ENCODE results near the gene FBXO31.

The FBXO31 gene

DNA sequence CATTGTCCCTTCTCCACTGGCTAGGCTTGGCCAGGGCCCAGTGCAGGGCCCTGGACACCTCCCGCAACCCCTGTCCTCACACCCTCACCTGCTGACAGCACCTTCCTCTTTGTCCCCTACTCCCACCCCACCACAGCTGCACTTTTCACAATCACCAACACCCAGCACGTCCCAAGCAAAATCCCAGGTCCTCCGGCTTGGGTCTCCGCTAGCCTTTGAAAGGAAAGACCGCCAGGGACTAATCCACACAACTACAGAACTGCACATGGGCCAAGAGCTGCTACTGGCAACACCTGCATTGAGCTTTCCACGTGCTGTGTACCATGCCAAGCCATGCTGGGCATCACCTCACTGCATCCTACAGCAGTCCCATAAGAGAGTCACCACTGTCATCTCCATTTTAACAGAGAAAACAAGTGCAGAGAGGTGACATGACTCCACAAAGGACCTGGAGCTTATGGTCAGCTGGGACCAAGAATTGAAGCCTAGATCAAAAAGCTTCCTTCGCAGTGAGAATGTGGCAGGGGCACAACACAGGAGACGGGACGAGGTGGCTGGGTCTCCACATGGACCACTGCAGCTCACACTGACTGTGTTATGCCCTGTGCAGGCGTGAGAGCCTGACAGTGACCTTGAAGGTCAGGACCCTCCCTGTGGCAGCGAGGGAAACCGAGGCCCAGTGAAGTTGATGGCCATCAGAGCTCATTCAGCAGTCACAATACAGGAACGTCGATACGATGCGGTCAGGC lies 22.5 kb downstream of the FBXO31 start:
- no peak for DNase-seq (ENCODE audit: low read depth)
- TF ChIP-seq, protein P1, sequence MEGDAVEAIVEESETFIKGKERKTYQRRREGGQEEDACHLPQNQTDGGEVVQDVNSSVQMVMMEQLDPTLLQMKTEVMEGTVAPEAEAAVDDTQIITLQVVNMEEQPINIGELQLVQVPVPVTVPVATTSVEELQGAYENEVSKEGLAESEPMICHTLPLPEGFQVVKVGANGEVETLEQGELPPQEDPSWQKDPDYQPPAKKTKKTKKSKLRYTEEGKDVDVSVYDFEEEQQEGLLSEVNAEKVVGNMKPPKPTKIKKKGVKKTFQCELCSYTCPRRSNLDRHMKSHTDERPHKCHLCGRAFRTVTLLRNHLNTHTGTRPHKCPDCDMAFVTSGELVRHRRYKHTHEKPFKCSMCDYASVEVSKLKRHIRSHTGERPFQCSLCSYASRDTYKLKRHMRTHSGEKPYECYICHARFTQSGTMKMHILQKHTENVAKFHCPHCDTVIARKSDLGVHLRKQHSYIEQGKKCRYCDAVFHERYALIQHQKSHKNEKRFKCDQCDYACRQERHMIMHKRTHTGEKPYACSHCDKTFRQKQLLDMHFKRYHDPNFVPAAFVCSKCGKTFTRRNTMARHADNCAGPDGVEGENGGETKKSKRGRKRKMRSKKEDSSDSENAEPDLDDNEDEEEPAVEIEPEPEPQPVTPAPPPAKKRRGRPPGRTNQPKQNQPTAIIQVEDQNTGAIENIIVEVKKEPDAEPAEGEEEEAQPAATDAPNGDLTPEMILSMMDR (IDR thresholded peaks at IDR 0.05; ENCODE audit: low read length, missing control alignments): no peak

DNA sequence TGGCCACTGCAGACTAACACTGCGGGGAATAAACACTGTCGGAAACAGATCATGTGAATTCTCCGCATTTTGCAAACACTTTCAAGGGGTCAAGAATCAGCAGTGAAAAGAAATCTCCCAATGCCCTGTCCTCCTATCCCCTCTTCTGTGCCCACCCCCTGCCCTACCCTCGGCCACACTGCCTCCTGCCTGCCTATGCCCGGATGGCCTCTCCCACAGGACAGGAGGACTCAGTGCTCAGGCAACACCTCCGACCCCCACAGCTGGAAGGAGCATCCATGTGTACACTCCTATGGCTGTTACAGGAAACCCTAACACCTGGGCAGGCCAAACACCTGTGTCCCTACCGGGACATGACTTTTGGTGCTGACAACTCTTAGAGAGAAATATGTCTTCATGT lies 24.5 kb downstream of the FBXO31 start:
- TF ChIP-seq, protein P1 (IDR thresholded peaks at IDR 0.05; ENCODE audit: low read length, missing control alignments): no peak
- DNase-seq (ENCODE audit: low read depth): no peak
- no peak overlapping the region for H3K4me3 ChIP-seq (replicated peaks; ENCODE audit: low read depth, low read length)

More for the DNA sequence above, 22.5 kb downstream of the FBXO31 start:
- no peak overlapping the region for H3K4me3 ChIP-seq (replicated peaks; ENCODE audit: low read depth, low read length)

DNA sequence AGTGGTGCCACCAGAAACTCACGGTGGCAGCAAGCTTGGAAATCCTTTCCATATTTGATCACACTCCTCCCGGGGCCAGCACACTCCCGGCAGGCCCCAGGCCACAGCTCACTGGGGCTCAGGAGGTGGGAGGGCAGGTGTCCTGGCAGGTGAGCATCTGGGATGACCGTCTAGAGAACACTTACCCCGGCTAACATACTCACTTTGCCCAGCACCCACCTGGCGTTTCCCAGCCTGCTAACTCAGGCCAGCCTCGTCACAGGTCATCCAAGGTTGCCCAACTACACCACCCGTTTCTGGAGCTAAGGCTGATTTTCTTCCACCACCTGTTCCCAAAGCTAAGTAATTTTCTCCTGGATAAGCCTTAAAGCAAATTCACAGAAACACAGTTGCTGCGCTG lies 24.9 kb downstream of the FBXO31 start:
- TF ChIP-seq, protein P1 (IDR thresholded peaks at IDR 0.05; ENCODE audit: low read length, missing control alignments): no peak
- no peak overlapping the region for H3K4me3 ChIP-seq (replicated peaks; ENCODE audit: low read depth, low read length)
- DNase-seq (ENCODE audit: low read depth): no peak

DNA sequence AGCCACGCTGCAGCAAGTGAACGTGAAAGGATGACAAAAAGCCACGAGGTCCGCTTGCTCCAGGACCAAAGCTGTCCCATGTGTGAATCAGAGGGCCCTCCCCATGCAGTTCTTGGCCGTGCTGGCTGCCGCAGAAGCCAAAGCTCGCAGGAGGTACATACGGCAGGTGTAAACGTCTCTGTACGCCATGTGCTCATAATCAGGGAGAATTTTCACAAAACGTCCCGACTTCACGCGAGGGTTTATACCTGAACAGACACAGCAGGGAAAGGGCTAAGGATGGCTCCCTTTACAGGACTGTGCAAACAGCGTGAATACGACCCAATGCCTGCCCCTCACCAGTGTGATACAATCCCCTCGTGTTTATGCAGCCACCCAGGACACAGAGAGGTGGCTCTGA lies 25.3 kb downstream of the FBXO31 start:
- H3K4me3 ChIP-seq (replicated peaks; ENCODE audit: low read depth, low read length): no peak overlapping the region
- DNase-seq (ENCODE audit: low read depth): no peak
- TF ChIP-seq, protein P1 (IDR thresholded peaks at IDR 0.05; ENCODE audit: low read length, missing control alignments): no peak

DNA sequence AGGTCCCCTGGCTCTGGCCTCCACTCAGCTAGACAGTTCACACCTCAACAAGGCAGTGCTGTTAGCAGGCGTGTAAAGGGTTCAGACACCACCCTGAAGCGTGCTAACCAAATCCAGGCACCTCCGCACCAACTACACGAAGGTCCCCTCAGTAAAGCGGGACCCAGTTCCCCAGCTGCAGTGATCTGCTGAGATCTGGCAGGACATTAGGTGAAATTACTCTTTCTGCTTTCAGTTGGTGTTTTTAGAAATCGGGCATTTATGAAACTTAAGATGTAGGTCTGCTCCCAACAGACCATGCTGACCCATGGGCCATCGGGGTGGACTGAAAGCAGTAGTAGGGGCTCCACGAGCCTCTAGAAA lies 27.1 kb downstream of the FBXO31 start:
- TF ChIP-seq, protein P1 (IDR thresholded peaks at IDR 0.05; ENCODE audit: low read length, missing control alignments): no peak
- no peak for DNase-seq (ENCODE audit: low read depth)
- no peak overlapping the region for H3K4me3 ChIP-seq (replicated peaks; ENCODE audit: low read depth, low read length)

DNA sequence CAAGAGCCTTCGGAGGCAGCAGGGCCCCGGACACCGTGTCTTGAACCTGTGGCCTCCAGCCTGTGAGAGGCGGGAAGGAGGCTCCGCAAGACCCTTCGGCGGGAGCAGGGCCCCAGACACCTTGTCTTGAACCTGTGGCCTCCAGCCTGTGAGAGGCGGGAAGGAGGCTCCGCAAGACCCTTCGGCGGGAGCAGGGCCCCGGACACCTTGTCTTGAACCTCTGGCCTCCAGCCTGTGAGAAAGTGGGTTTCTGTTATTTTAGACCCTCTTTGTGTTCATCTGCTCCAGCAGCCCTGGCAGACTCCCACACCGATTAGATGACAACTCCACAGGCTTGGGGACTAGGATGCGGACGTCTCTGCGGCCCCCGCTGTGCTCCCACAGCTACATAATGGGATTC lies 30.0 kb downstream of the FBXO31 start:
- no peak for DNase-seq (ENCODE audit: low read depth)
- TF ChIP-seq, protein P1 (IDR thresholded peaks at IDR 0.05; ENCODE audit: low read length, missing control alignments): no peak
- no peak overlapping the region for H3K4me3 ChIP-seq (replicated peaks; ENCODE audit: low read depth, low read length)

DNA sequence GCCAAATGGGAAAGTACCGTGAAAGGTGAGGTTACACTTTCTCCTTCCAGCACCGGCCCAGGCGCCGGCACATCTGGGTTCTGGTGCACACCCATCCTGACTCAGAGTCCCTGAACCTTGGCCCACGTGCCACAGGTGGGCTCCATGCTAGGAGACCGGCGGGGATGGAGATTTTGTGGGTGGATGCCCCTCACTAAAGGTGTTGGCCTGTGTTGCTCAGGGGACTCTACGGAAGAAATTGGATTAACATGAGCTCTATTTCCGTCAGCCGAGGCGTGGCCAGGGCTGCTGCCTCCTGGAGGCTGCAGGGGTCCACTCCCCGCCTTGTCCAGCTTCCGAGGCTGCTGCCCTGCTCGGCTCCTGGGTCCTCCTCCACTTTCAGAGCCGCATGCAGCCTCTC lies 30.8 kb downstream of the FBXO31 start:
- no peak for DNase-seq (ENCODE audit: low read depth)
- no peak overlapping the region for H3K4me3 ChIP-seq (replicated peaks; ENCODE audit: low read depth, low read length)
- TF ChIP-seq, protein P1 (IDR thresholded peaks at IDR 0.05; ENCODE audit: low read length, missing control alignments): no peak
